Smooth muscle cell (in vitro differentiated cells): ENCODE results near the gene ODC1. TPM values are rescaled to one million over a fixed set of nuclear protein-coding genes. Genes with fewer than 3 reads are reported as not detected.

Source experiments
- DNase-seq: peaks from one replicate; lab custom pipeline; 2025; ENCODE audit not compliant: unreplicated experiment; lab: John Stamatoyannopoulos, UW
- H2AFZ ChIP-seq: fragments of 200-600 bp; sonication (generic); 2 replicates; pipeline ENCODE4 v1.6.0; 2016; ENCODE audit warnings: antibody characterized with exemption, low read depth, mild to moderate bottlenecking
- H3F3A ChIP-seq: fragments of 200-600 bp; sonication (generic); 2 replicates; pipeline ENCODE4 v1.6.0; 2017; ENCODE audit warnings: antibody characterized with exemption, low read depth
- H3K27ac ChIP-seq: fragments of 200-600 bp; sonication (generic); 2 replicates; pipeline ENCODE4 v1.5.1; 2016; ENCODE audit warnings: low read depth, mild to moderate bottlenecking
- H3K27me3 ChIP-seq: fragments of 200-600 bp; sonication (generic); 2 replicates; pipeline ENCODE4 v1.6.1; 2016; ENCODE audit warnings: low read depth, mild to moderate bottlenecking
- H3K36me3 ChIP-seq: fragments of 200-600 bp; sonication (generic); 2 replicates; pipeline ENCODE4 v1.5.1; 2016; ENCODE audit warnings: low read depth
- H3K4me1 ChIP-seq: fragments of 200-600 bp; sonication (generic); 2 replicates; pipeline ENCODE4 v1.5.1; 2016; ENCODE audit warnings: low read depth
- H3K4me2 ChIP-seq: fragments of 200-600 bp; sonication (generic); 2 replicates; pipeline ENCODE4 v1.6.0; 2016; ENCODE audit warnings: mild to moderate bottlenecking
- H3K4me3 ChIP-seq: fragments of 200-600 bp; sonication (generic); 2 replicates; pipeline ENCODE4 v1.5.1; 2016; ENCODE audit warnings: mild to moderate bottlenecking
- H3K79me2 ChIP-seq: fragments of 200-600 bp; sonication (generic); 2 replicates; pipeline ENCODE4 v1.6.0; 2016; ENCODE audit warnings: low read depth, mild to moderate bottlenecking
- H3K9ac ChIP-seq: fragments of 200-600 bp; sonication (generic); 2 replicates; pipeline ENCODE4 v1.6.0; 2016; ENCODE audit warnings: low read depth
- H3K9me3 ChIP-seq: fragments of 200-600 bp; sonication (generic); replicated peaks from 2 replicates; pipeline ENCODE4 v1.5.1; 2016; ENCODE audit warnings: low read depth
- H4K20me1 ChIP-seq: fragments of 200-600 bp; sonication (generic); 2 replicates; pipeline ENCODE4 v1.6.0; 2016; ENCODE audit warnings: low read depth
- CTCF ChIP-seq: fragments of 200-600 bp; sonication (generic); IDR thresholded peaks from 2 replicates; pipeline ENCODE4 v1.5.1; 2017; ENCODE audit warnings: borderline replicate concordance, mild to moderate bottlenecking, antibody characterized with exemption; ENCODE audit not compliant: insufficient read depth, poor library complexity, severe bottlenecking
- WGBS: methylation state at CpG from one replicate; pipeline ENCODE4 v1.1.7; 2016; ENCODE audit warnings: low lambda C conversion rate; 5-methylcytosine and 5-hydroxymethylcytosine counted together
- polyA plus RNA-seq: library from polyadenylated mRNA; unstranded; fragments of >200 nt; fragmentation: Nextera tagmentation; extraction: Ambion mirVana; gene quantifications from 2 replicates; pipeline ENCODE4 v1.2.1, GENCODE V29; 2016
- total RNA-seq: library from RNA; depleted of rRNA; stranded (reverse); fragments of >200 nt; gene quantifications from 2 replicates; pipeline ENCODE4 v1.2.3, GENCODE V29; 2014

Gene ODC1
- total RNA-seq (27.6 and 34.7 TPM in 2 replicates), polyA plus RNA-seq (22.4 and 32.9 TPM in 2 replicates)

GRCh38 chr2:10447895-10448575, at the start of gene ODC1:
Gene ODC1 (minus strand): TSS chr2:10448327. CDS start chr2:10445032, 3,295 bp downstream.
- Histone ChIP-seq H3K27ac (peak within 1 kb of the TSS; percentile 52), H3K9ac (peak within 1 kb of the TSS; percentile 66), H3K4me3 (peak within 1 kb of the TSS; percentile 70), H4K20me1 (peaks cover 19% of the 10 kb centered on the region), H2AFZ (peak within 1 kb of the TSS; percentile 99), H3K27me3 (no peaks in the 10 kb centered on the region), H3K4me2 (peak within 1 kb of the TSS; percentile 96), H3F3A (no peaks in the 10 kb centered on the region), H3K79me2 (peaks cover 10% of the 10 kb centered on the region), H3K36me3 (no peaks in the 10 kb centered on the region), H3K4me1 (peaks cover 22% of the 10 kb centered on the region), H3K9me3 (no peaks in the 10 kb centered on the region)
- peak; percentile 96 for DNase-seq
- 2% methylated on average over 26 of the region's 99 CpGs for WGBS
- no peak for TF ChIP-seq CTCF

DNA sequence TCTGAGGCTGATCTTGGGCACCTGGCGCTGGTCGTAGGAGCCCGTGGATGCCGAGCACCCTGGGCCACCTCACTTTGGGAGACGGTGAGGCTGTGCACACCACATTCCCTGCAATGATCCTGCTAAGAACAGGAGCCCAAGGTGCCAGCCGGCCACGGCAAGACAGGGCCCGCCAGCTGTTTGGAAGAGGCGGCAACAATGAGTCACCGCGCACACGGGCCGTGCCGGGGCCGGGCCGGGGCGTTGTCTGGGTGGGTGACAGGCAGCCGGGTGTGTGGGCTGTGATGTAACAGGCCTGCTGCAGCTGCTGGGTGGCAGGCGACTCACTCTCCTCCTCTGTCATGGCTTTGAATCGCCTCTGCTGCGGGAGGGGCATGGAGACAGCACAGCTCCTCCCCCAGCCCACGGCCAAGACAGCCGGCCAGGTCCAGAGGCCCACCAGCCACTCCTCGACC, 49.7 kb upstream of the ODC1 start:
- Histone ChIP-seq H3K9me3 (no peaks in the 10 kb centered on the region), H3K4me1 (no peaks in the 10 kb centered on the region), H3K27me3 (no peaks in the 10 kb centered on the region), H3K4me3 (no peak overlapping the region), H3K79me2 (no peaks in the 10 kb centered on the region), H3K27ac (no peak overlapping the region), H3K9ac (no peak overlapping the region), H3K4me2 (peak overlapping the region; percentile 56), H3F3A (no peaks in the 10 kb centered on the region), H3K36me3 (no peaks in the 10 kb centered on the region), H4K20me1 (no peaks in the 10 kb centered on the region), H2AFZ (no peak overlapping the region)
- peak; percentile 49 for DNase-seq
- WGBS, result 32% methylated on average over 22 of the region's 24 CpGs
- no peak for TF ChIP-seq CTCF

DNA sequence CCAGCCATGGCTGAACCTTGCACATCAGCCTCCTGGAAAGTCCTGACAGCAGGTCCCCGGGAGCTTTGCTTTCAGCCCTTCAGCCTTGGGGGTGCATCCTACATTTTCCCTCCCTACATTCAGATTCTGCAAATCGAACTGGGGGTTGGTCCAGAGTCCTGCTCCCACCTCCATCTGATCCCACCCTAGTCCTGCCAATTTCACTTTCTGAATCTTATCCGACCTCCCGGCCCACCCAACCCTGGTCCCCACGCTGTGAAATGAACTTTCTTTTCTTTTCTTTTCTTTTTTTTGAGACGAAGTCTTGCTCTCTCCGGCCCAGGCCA, 47.8 kb upstream of the ODC1 start:
- H2AFZ ChIP-seq, result no peak overlapping the region
- no peaks in the 10 kb centered on the region for H3F3A ChIP-seq
- no peak overlapping the region for H3K4me2 ChIP-seq
- no peaks in the 10 kb centered on the region for H3K4me1 ChIP-seq
- 89% methylated on average over 7 of the region's 7 CpGs for WGBS
- H3K9ac ChIP-seq, result no peak overlapping the region
- DNase-seq, result no peak
- no peaks in the 10 kb centered on the region for H3K9me3 ChIP-seq
- no peak for TF ChIP-seq CTCF
- H3K79me2 ChIP-seq, result no peaks in the 10 kb centered on the region
- no peak overlapping the region for H3K27ac ChIP-seq
- H4K20me1 ChIP-seq, result no peaks in the 10 kb centered on the region
- H3K4me3 ChIP-seq, result no peak overlapping the region
- H3K27me3 ChIP-seq, result no peaks in the 10 kb centered on the region
- H3K36me3 ChIP-seq, result no peaks in the 10 kb centered on the region
